ENCODE data around the gene CDC42EP1. TPM values are rescaled to one million over a fixed set of nuclear protein-coding genes. Genes with fewer than 3 reads are reported as not detected.
A peak's percentile ranks its signal among the peaks of the same experiment; 100 is the strongest.
"Not testable (repeated sequence)": the region's sequence is repeated elsewhere in the genome, so short reads cannot be mapped to it uniquely, and the experiment has no call there.

CDC42EP1 gene
- total RNA-seq: 25.5 TPM

DNA sequence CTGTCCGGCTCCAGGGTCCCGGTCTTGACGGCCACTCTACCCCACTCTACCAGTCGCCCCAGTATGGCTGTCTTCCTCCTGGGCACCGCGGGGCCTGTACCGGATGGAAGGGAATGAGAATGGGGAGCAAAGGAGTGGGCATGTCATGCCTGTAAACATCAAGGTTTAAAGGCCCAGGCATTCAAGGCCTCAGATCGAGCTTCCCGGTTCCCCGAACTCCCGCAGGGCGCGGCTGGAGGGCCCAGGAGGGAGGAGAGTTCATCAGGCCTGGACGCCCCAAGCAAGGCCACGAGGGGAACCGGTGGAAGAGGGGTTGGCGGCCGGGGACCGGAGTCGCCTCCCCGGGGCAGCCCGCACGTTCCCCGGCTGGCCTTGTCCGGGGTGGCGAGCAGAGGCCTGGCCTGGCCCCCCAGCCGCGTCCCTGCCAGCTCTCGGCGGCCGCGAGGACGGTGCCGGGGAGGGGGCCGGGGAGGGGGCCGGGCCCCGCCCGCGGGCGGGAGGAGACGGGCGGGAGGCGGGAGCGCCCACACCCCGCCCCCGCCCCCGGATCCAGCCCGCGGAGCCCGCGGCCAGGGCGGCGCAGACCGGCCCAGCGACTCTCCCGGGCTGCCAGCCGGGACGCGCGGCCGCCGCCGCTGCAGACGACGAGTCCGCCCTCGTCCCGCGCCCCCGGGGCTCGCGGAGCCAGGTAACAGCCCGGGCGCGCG lies at the start of gene CDC42EP1:
TSS of gene CDC42EP1 (plus strand) at position 580 of the 707 bp plus-strand sequence. CDS start 5,870 bp downstream, outside the sequence.
- DNase-seq: peak; percentile 78

DNA sequence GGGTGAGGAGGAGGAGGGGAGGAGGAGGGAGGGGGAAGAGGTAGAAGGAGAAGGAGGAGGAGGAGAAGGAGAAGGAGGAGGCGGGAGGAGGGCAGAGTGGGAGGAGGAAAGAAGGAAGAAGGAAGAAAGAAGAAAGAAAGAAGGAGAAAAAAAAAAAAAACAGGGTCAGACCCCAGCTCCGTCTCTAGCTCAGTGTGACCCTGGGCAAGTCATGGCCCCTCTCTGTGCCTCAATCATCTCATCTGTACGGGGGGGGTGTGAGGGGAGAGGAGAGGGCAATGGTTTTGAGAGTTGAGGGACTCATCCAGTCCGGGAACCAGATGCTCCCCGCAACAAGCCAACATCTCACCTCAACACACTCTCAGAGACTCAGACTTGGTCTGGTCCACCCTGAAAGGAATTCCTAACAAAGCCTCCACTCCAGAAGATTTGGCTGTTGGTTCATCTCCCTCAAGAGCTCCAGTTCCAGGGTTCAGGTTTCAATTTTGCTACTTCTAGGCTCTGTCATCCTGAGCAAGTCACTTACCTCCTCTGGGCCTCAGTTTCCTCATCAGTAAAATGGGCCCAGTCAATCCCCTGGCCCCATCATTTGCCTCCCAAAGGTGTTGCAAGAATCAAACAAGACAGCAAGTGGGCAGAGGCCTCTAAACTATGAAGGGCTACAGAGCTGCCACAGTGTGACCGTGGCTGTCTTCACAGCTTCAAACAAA lies 48.7 kb upstream of the CDC42EP1 start:
- DNase-seq: no peak

DNA sequence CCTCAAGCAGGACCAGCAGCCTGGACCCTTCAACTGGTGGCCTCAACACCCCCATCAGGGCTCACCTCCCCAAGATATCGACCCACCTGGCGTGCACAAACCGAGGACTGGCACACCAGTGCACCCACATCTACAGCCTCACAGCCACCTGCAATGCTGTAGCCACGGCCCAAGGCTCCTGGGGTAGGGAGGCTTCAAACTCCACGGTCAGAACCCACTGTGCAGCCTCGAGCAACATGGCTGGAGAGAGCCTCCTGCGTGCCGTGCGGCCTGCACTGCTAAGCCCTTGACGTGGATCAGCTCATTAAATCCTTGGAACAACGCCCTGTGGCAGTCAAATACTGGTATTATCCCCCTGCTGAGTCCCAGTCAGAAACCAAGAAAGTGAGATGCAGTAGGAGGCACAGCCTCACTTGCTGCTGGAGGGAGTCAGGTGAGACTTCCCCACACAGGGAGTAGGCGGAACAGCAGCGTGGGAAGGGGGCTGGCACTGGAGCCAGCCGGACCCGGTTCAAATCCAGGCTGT lies 45.7 kb upstream of the CDC42EP1 start:
- DNase-seq: no peak

- DNase-seq: peak; percentile 54
These were observed 44.4 kb upstream of the CDC42EP1 start for GRCh38 chr22:37515901-37516300.

- DNase-seq: no peak
These were observed 43.8 kb upstream of the CDC42EP1 start for GRCh38 chr22:37516456-37516855.

- no peak for DNase-seq
These were observed 42.3 kb upstream of the CDC42EP1 start for GRCh38 chr22:37517826-37518450.

DNA sequence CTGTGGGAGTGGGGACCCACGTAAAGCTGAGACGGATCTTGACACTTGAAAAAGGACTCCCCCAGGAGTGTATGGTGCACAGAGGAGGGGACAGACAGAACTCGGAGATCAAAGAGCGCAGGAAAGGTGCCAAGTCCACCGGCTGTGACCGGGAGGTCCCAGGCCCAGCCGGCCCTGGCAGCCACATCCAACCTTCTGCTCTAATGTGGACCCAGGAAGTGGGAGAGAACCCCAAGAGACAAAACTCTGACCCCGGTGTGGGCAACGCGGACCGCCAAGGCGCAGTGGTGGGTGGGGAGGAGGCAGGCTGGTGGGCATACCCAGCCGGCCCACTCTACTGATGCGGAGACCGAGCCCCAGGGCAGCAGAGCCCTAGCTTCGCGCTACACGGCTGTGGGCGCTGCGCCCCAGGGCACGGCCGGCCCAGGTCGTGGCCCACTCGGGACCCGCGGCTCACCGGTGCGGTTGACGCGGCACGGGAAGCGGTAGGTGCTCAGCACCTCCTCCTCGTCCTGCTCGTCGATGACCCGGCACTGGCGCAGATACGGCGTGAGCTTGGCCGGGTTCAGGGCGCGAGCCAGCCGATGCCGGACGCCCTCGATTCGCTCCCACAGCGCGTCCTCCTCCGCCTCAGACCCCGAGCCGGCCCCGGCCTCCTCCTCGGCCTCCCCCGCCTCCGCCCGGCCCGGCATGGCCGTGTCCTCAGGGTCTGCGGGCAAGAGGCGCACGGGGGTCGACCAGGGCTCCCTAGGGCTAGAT lies 41.6 kb upstream of the CDC42EP1 start:
- DNase-seq: no peak

DNA sequence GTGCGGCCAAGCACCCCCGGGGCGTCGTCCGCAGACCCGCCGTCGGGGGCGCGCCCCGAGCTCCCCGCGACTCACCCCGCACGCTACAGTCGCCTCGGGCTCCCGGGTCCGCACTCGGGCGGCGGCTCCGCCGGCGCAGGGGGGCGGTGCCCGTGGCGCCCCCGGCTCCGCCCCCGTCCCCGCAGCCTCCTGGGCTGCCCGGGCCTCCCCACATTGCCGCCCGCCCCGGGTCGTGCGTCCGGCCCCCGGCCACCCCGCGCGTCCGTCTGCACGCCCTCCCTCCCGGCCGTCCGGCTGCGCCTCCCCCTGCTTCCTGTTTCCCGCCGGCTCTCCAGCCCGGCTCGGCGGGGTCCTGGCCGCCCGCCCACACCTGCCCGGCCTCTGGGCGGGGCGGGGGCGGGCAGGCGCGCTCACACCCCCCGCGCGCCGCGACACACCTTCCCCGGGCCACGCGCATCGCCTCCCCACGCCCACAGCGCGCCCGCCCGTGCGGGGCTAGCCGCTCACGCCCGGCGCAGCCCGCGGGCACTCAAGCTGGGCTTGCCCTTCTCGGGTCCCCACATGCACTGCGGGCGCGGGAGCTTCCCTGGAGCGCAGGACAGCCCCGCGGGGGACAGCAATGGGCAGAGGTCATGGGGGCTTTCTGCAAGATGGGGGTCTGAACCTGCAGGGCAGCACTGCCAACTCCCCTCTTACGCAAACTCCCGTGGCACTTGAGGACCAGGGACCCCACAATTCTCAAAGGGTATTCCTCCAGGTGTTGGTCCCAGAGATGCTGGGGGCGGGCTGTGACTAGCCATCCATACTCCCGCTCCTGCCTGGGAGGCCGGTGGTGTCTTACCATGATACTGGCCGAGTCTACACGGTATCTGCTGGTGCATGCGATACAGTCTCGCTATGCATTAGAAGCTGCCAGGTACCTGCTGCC lies 40.7 kb upstream of the CDC42EP1 start, which contains the start of gene CARD10:
TSS of gene CARD10 (minus strand) at position 148 of the 928 bp plus-strand sequence. CDS start 215 bp downstream, outside the sequence.
- DNase-seq: no peak

GRCh38 chr22:37520776-37521191 lies 39.5 kb upstream of the CDC42EP1 start:
- DNase-seq: no peak

- DNase-seq: no peak
These were observed 39.0 kb upstream of the CDC42EP1 start for GRCh38 chr22:37521236-37521739.

- no peak for DNase-seq
These were observed 37.8 kb upstream of the CDC42EP1 start for GRCh38 chr22:37522482-37522881.

DNA sequence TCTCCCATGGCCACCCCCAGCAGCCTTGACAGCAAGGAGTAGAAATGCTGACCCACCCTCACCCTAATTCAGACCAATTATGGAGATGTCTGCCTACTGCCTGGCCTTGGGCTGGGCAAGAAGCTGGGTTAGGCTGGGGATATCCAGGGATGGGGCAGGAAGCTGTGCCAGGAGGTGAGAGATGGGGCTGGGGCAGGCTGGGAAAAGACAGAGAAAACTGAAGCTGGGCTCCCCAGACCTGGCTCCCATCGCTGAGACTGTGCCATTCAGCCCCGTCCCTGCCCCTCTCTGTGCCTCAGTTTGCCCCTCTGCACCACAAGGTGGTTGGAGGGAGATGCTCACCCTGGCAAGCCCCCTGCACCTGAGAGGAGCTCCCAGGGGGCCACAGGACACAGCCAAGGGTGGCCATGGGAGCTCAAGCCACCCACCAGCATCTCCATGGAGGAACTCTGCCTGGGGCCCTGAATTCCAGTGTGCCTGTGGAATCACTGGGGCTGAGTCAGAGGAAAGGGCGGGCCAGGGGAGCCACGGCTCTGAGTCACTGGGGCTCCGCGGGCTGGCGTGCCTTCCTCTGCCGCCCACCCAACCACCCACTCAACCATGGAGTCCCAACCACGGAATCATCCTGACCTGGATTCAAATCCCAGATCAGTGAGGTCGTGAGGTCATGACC lies 35.1 kb upstream of the CDC42EP1 start:
- DNase-seq: no peak

DNA sequence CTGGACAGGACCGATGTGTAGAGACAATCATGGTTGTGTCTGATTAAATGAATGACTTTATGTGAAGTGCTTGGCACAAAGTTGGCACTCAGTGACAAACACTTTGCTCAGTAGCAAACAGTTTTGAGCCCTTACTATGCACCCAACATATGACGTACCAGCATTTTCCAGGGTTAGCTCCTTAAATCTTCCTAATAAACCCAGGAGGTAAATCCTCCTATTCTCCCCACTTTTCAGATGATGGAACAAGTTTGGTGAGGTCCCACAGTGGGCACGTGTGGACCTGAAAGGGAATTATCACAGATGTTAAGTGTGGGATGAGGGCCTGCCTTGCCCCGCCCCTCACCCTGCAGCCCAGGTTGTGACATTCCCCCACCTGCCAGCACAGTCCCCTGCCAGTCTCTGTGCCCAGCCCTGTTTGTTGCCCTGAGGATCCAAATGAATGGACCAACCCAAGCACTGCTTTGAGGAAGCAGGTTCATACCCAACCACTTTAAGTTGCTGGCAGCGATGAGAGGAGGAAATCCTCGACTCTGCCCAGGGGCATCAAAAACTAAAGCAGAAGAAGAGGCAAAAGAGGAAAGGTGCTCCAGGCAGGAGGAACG lies 34.4 kb upstream of the CDC42EP1 start:
- no peak for DNase-seq

DNA sequence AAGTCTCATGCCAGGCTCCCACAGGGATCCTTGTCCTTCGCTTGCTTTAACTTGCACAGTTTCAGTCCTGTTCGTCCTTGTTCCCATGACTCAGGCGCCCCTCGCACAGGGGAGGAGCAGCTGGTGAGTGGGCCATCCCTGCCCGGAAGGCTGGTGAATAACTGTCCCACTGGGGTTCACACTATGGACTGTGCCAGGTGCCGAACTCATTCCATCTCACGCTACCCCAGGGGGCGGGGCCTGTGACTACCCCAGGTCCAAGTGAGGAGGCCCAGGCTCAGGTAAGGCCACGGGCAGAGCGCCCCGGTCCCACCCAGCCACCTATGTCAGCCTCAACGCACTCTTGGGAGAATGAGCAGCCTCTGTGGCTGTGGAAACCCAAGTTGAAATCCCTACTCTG lies 33.9 kb upstream of the CDC42EP1 start:
- DNase-seq: no peak

DNA sequence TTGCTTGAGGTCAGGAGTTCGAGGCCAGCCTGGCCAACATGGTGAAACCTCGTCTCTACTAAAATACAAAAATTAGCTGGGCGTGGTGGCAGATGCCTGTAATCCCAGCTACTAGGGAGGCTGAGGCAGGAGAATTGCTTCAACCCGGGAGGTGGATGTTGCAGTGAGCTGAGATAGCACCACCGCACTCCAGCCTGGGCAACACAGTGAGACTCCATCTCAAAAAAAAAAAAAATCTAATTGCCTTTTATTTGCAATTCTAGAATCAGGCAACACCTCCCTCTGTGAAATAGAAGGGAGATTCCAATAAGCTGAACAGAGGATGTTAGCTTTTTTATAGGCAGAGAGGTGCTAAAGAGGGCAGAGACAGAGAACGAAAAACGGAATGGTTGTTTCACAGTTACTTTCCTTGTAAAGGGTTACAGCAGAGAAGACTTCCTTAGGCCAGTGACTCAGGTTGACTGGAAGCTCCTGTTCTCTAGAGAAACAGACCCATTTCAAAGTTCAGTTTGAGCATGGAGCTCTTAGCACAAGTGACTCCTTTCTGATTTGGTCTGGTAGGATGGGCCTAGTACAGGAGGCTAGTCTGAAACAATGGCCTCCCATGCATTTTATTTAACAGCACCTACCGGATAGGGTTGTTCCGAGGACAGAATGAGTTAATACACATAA lies 33.1 kb upstream of the CDC42EP1 start:
- DNase-seq: not testable (repeated sequence)

DNA sequence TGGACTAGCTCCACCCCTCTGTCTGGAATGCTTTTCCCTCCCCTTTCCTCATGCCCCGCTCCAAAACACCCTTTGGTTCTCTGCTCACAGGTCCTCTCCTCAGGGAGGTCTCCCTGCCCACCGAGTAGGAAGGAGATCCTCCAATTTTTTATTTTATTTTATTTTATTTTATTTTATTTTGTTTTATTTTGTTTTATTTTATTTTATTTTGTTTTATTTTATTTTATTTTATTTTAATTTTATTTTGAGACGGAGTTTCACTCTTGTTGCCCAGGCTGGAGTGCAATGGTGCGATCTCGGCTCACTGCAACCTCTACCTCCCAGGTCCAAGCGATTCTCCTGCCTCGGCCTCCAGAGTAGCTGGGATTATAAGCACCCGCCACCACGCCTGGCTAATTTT lies 32.3 kb upstream of the CDC42EP1 start:
- DNase-seq: not testable (repeated sequence)

- no peak for DNase-seq
These were observed 30.5 kb upstream of the CDC42EP1 start for GRCh38 chr22:37529652-37530345.

DNA sequence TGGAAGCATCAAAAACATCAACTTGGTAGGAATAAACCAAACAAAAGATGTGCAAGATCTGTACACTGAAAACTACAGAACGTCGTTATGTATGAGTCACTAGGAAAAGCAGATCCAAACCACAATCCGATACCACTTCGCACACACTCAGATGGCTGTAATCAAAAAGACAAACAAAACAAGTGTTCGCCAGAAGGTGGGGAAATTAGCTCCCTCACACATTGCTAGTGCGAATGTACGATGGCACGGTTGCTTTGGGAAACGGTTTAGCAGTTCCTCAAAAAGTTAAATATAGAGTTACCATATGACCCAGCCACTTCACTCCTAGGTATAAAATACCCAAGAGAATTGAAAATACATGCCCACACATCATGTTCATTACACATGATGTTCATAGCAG lies 26.3 kb upstream of the CDC42EP1 start:
- DNase-seq: no peak

- DNase-seq: no peak
These were observed 25.8 kb upstream of the CDC42EP1 start for GRCh38 chr22:37534445-37534844.

Measured in tongue (tissue), 2 donors.